ENCODE results near the gene MAN1A1. TPM values are rescaled to one million over a fixed set of nuclear protein-coding genes. Genes with fewer than 3 reads are reported as not detected.
"Not testable (repeated sequence)": the region's sequence is repeated elsewhere in the genome, so short reads cannot be mapped to it uniquely, and the experiment has no call there.

MAN1A1 gene
- total RNA-seq, 4 donors from 2014 or later: 17.8 to 34.7 (median 29.9) TPM

DNA sequence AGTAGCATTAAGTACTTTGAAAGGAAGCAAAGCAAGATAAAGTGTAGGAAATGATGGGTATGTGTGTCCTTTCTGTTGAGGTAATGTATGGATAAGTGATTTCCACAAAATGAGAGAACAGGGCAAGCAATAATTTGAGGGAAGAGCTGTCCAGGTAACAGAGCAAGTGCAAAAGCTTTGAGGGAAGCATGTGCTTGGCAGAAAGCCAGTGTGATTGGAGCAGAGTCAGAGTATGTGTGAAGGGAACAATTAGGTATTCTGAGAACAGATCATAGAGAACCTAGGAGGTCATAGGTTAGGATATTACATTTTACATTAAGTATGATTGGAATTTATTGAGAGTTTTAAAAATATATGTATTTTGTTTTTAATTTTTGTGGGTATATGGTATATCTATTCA lies 30.2 kb upstream of the MAN1A1 start:
- DNase-seq (ENCODE audit: low spot score in 2 of 2): no peak
- Histone ChIP-seq H3K9me3 (no peaks in the 10 kb centered on the region), H3K4me1 (no peaks in the 10 kb centered on the region), H3K4me3 (no peak overlapping the region), H3K36me3 (no peaks in the 10 kb centered on the region), H3K27ac (no peak overlapping the region), H3K27me3 (no peaks in the 10 kb centered on the region)
- TF ChIP-seq, protein P1, sequence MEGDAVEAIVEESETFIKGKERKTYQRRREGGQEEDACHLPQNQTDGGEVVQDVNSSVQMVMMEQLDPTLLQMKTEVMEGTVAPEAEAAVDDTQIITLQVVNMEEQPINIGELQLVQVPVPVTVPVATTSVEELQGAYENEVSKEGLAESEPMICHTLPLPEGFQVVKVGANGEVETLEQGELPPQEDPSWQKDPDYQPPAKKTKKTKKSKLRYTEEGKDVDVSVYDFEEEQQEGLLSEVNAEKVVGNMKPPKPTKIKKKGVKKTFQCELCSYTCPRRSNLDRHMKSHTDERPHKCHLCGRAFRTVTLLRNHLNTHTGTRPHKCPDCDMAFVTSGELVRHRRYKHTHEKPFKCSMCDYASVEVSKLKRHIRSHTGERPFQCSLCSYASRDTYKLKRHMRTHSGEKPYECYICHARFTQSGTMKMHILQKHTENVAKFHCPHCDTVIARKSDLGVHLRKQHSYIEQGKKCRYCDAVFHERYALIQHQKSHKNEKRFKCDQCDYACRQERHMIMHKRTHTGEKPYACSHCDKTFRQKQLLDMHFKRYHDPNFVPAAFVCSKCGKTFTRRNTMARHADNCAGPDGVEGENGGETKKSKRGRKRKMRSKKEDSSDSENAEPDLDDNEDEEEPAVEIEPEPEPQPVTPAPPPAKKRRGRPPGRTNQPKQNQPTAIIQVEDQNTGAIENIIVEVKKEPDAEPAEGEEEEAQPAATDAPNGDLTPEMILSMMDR (IDR thresholded peaks at IDR 0.05): no peak
- TF ChIP-seq POLR2A (IDR thresholded peaks at IDR 0.05): no peak
- no peak for TF ChIP-seq POLR2AphosphoS5 (IDR thresholded peaks at IDR 0.05)
- no peak for TF ChIP-seq EP300 (IDR thresholded peaks at IDR 0.05)

DNA sequence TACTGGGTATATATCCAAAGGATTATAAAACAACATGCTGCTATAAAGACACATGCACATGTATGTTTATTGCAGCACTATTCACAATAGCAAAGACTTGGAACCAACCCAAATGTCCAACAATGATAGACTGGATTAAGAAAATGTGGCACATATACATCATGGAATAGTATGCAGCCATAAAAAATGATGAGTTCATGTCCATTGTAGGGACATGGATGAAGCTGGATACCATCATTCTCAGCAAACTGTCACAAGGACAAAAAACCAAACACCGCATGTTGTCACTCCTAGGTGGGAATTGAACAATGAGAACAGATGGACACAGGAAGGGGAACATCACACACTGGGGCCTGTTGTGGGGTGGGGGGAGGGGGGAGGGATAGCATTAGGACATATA lies 27.5 kb upstream of the MAN1A1 start:
- not testable (repeated sequence) for H3K36me3 ChIP-seq; H3K27ac ChIP-seq; H3K9me3 ChIP-seq; H3K4me3 ChIP-seq; DNase-seq (ENCODE audit: low spot score in 2 of 2); H3K4me1 ChIP-seq; H3K27me3 ChIP-seq
- WGBS: 100% methylated on average over 1 of the region's 1 CpG

GRCh38 chr6:119370080-119370479 lies 20.5 kb upstream of the MAN1A1 start:
- TF ChIP-seq, protein P1 (IDR thresholded peaks at IDR 0.05): no peak
- TF ChIP-seq POLR2A (IDR thresholded peaks at IDR 0.05): no peak
- no peak for TF ChIP-seq EP300 (IDR thresholded peaks at IDR 0.05)
- no peak for TF ChIP-seq POLR2AphosphoS5 (IDR thresholded peaks at IDR 0.05)
- Histone ChIP-seq H3K9me3 (no peaks in the 10 kb centered on the region), H3K27ac (no peak overlapping the region), H3K4me1 (no peaks in the 10 kb centered on the region), H3K4me3 (no peak overlapping the region), H3K27me3 (no peaks in the 10 kb centered on the region), H3K36me3 (no peaks in the 10 kb centered on the region)
- 69% methylated on average over 3 of the region's 3 CpGs for WGBS
- DNase-seq (ENCODE audit: low spot score in 2 of 2): no peak

DNA sequence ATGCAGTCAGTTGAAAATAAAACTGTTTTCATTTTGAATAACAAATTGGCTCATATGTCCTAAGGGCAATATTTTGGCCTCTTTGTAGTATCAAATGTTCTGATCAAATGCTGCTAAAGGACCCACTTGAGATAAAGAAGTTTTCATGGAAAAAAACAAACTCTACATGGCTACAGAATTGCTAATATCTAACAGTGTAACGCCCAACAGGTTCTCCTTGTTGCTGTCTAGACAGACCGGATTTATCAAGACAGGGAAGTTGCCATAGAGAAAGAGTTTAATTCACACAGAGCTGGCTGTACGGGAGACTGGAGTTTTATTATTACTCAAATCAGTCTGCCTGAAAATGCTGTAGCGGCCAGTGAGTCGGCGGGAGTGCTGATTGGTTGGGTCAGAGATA lies 19.4 kb upstream of the MAN1A1 start:
- TF ChIP-seq POLR2AphosphoS5 (IDR thresholded peaks at IDR 0.05) (no peak), EP300 (IDR thresholded peaks at IDR 0.05) (no peak), POLR2A (IDR thresholded peaks at IDR 0.05) (no peak)
- TF ChIP-seq, protein P1 (IDR thresholded peaks at IDR 0.05): no peak
- H3K9me3 ChIP-seq: no peaks in the 10 kb centered on the region
- H3K36me3 ChIP-seq: no peaks in the 10 kb centered on the region
- H3K27ac ChIP-seq: no peak overlapping the region
- WGBS: 77% methylated on average over 6 of the region's 6 CpGs
- DNase-seq (ENCODE audit: low spot score in 2 of 2): no peak
- H3K27me3 ChIP-seq: no peaks in the 10 kb centered on the region
- no peaks in the 10 kb centered on the region for H3K4me1 ChIP-seq
- H3K4me3 ChIP-seq: no peak overlapping the region

- 93% methylated on average over 4 of the region's 4 CpGs for WGBS
- Histone ChIP-seq H3K4me1 (no peaks in the 10 kb centered on the region), H3K36me3 (no peaks in the 10 kb centered on the region), H3K27me3 (no peaks in the 10 kb centered on the region), H3K27ac (no peak overlapping the region), H3K4me3 (no peak overlapping the region), H3K9me3 (no peaks in the 10 kb centered on the region)
- TF ChIP-seq POLR2AphosphoS5 (IDR thresholded peaks at IDR 0.05) (no peak), EP300 (IDR thresholded peaks at IDR 0.05) (no peak)
- no peak for DNase-seq (ENCODE audit: low spot score in 2 of 2)
These were observed 11.6 kb upstream of the MAN1A1 start for GRCh38 chr6:119361209-119361608.

GRCh38 chr6:119360262-119360915 lies 10.8 kb upstream of the MAN1A1 start:
- Histone ChIP-seq H3K4me1 (no peaks in the 10 kb centered on the region), H3K36me3 (no peaks in the 10 kb centered on the region), H3K27me3 (no peaks in the 10 kb centered on the region), H3K9me3 (no peaks in the 10 kb centered on the region), H3K4me3 (no peak overlapping the region), H3K27ac (no peak overlapping the region)
- DNase-seq (ENCODE audit: low spot score in 2 of 2): no peak
- 85% methylated on average over 4 of the region's 4 CpGs for WGBS
- no peak for TF ChIP-seq EP300 (IDR thresholded peaks at IDR 0.05)
- TF ChIP-seq POLR2AphosphoS5 (IDR thresholded peaks at IDR 0.05): no peak
- TF ChIP-seq POLR2A (IDR thresholded peaks at IDR 0.05): no peak
- TF ChIP-seq, protein P1 (IDR thresholded peaks at IDR 0.05): no peak

Measured in suprapubic skin (tissue), 4 donors.